ENCODE data around the gene ACADL.
"Not testable (repeated sequence)": the region's sequence is repeated elsewhere in the genome, so short reads cannot be mapped to it uniquely, and the experiment has no call there.

ACADL gene

GRCh38 chr2:210199186-210199765 is 26.0 kb downstream of the ACADL start:
- DNase-seq: peak; percentile 12

GRCh38 chr2:210198326-210198725 is 26.9 kb downstream of the ACADL start:
- no peak for DNase-seq

- no peak for DNase-seq
Measured at GRCh38 chr2:210197720-210198119, 27.5 kb downstream of the ACADL start.

GRCh38 chr2:210195101-210195852 is 30.0 kb downstream of the ACADL start:
- DNase-seq: peak; percentile 21

- DNase-seq: no peak
Measured at GRCh38 chr2:210190345-210190744, 34.9 kb downstream of the ACADL start.

- DNase-seq: no peak
Measured at GRCh38 chr2:210189452-210190138, 35.7 kb downstream of the ACADL start.

- no peak for DNase-seq
Measured at GRCh38 chr2:210188755-210189154, 36.5 kb downstream of the ACADL start.

- no peak for DNase-seq
Measured at GRCh38 chr2:210188190-210188589, 37.1 kb downstream of the ACADL start.

GRCh38 chr2:210183936-210184335 is 41.3 kb downstream of the ACADL start:
- DNase-seq: not testable (repeated sequence)

GRCh38 chr2:210181606-210182088 is 43.6 kb downstream of the ACADL start:
- not testable (repeated sequence) for DNase-seq

GRCh38 chr2:210181033-210181605 is 44.1 kb downstream of the ACADL start:
- not testable (repeated sequence) for DNase-seq

GRCh38 chr2:210180477-210180876 is 44.8 kb downstream of the ACADL start:
- no peak for DNase-seq

GRCh38 chr2:210179351-210179990 is 45.8 kb downstream of the ACADL start:
- DNase-seq: no peak

GRCh38 chr2:210177769-210178168 is 47.5 kb downstream of the ACADL start:
- no peak for DNase-seq

- DNase-seq: not testable (repeated sequence)
Measured at GRCh38 chr2:210177115-210177514, 48.1 kb downstream of the ACADL start.

GRCh38 chr2:210174086-210174485 is 51.2 kb downstream of the ACADL start:
- DNase-seq: no peak

GRCh38 chr2:210172219-210172575 is 53.0 kb downstream of the ACADL start:
- no peak for DNase-seq

GRCh38 chr2:210171309-210172218 is 53.7 kb downstream of the ACADL start, which contains the start of gene KANSL1L:
Gene KANSL1L, minus strand, starts transcription at chr2:210171409. Its CDS starts 16,827 bp downstream, at chr2:210154582.
- DNase-seq: peak; percentile 89

- peak; percentile 88 for DNase-seq
Measured at GRCh38 chr2:210170446-210171303, 54.6 kb downstream of the ACADL start.

GRCh38 chr2:210170196-210170445 is 55.1 kb downstream of the ACADL start:
- no peak for DNase-seq

Measured in DMS79 (cell line).